ENCODE results near the gene ST7L. TPM values are rescaled to one million over a fixed set of nuclear protein-coding genes. Genes with fewer than 3 reads are reported as not detected.

The ST7L gene, protein sequence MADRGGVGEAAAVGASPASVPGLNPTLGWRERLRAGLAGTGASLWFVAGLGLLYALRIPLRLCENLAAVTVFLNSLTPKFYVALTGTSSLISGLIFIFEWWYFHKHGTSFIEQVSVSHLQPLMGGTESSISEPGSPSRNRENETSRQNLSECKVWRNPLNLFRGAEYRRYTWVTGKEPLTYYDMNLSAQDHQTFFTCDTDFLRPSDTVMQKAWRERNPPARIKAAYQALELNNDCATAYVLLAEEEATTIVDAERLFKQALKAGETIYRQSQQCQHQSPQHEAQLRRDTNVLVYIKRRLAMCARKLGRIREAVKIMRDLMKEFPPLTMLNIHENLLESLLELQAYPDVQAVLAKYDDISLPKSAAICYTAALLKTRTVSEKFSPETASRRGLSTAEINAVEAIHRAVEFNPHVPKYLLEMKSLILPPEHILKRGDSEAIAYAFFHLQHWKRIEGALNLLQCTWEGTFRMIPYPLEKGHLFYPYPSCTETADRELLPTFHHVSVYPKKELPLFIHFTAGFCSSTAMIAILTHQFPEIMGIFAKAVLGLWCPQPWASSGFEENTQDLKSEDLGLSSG
- total RNA-seq (2022; extraction: Qiagen RNA extraction) = 10.1 to 11.5 TPM (median 11.2 TPM) in 5 replicates

DNA sequence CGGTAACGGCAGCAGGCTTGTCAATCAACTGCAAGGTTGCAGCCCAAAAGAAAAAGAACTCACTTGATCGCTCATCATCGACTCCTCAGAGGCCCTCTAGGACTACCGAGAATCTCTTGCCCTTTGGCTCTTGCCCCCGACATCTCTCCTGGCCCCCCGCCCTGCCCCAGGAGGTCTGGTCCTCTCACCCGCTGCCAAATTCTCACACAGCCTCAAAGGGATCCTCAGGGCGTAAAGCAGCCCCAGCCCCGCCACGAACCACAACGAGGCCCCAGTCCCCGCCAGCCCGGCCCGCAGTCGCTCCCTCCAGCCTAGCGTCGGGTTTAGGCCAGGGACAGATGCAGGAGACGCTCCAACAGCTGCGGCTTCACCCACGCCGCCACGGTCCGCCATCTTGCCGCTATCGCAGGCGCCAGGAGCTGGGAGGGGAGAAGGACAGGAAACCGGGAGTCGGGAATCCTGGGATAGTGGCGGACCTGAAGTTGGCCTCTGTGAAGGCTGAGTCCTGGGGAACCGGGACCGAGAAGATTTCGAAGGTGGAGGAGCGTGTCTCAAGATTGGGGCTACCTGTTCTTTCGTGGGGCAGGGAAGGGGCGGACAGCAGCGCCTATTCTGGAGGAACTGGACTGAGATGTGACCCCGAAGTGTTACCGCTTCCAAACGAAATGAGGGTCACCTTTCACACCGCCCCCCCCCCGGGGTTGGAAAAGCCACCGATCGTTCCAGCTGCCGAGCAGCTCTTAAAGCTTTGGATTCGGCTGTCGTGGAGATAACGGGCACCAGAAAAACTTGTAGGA is at the start of gene ST7L:
Gene ST7L, minus strand, starts transcription at position 421 of the 797 bp plus-strand sequence. Its CDS starts 28 bp downstream, at position 393.

DNA sequence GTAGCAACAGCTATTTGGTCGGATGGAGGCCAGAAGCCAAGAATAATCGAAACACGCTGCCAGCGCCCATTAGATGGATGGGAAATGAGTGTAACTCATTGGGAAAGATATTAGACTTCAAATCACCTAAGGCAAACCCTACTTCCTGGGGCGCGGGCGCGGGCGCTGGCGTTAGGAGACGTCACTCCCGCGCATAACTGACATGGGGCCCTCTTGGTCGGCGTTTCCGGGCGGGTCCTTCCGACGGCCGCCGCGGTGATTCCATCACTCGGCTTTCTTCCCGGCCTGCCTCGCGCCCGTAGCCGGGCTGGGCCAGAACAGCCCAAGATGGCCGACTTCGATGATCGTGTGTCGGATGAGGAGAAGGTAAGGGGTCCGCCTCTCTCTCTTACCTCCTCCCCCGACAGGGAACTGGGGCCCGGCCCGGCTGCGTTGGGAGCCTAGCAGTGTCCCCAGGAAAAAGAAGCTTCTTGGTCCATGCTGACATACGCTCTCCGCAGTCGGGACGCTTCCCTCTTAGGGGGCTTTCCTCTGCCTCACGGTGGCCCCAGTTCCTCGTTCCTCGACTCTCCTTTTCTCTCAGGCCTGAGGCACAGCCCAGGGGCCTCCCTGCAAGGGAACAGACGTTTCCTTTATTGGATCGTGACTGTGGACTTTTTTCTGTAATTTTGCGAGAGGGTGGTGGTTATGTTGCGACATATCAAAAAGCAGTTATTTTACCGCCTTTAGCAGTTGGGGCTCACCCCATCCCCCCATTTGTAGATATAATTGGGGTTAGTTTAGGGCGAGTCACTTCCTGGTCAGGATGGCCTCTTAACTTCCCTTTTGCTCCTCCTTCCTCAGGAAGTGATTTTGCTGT is 806 bp upstream of the ST7L start, which contains the start of gene CAPZA1:
Gene CAPZA1, plus strand, starts transcription at position 315 of the 859 bp plus-strand sequence. Its CDS starts 13 bp downstream, at position 328.

DNA sequence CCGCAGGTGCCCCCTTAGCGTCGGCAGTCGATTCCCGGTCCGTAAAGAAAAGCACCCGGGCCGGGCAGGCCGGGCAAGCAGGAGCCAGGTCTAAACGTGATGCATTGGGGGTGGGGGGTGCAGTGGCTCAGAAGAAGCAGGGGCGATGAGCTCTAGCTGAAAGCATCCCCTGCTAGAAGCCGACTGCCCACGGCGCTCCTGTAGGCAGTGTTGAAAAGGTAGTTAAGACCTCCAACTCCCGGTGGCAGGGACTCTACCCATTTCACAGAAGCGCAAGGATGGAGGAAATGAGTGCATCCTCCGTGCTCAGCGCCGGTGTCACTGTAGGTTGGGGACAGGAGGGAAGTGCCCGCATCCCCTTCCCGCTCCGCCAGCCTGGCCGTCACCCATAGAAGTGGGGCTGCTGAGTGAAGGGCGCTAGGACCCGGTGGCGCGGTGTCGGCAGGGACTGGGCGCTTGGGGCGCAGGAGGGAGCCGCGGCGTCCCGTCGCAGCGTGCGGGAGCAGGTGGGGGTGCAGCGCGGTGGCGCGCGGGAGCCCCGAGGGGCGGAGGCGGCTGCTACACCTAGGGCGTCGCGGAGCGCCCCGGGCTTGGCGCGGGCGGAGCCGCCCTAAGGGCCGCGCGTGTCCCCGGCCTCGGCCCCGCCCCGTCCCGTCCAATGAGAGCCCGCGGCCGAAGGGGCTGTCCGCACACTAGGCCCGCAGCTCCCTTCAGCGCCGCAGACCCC is 110.5 kb downstream of the ST7L start, which contains the start of gene WNT2B:
Gene WNT2B, plus strand, starts transcription at position 688 of the 727 bp plus-strand sequence. CDS start 298 bp downstream, outside the sequence.

Other genes starting within 250 kb of the ST7L start
- gene CTTNBP2NL, start 222.9 kb downstream of the ST7L start, total RNA-seq (2022; extraction: Qiagen RNA extraction) = 4.8 to 7.4 TPM (median 6.7 TPM) in 5 replicates
- 0.19 to 0.42 TPM (median 0.20 TPM) in 5 replicates for gene WNT2B, start 110.2 kb downstream of the ST7L start, total RNA-seq (2022; extraction: Qiagen RNA extraction)
- 54.3 to 80.7 TPM (median 57.0 TPM) in 5 replicates for gene CAPZA1, start 691 bp upstream of the ST7L start, total RNA-seq (2022; extraction: Qiagen RNA extraction)
- gene MOV10, start 55.5 kb upstream of the ST7L start, total RNA-seq (2022; extraction: Qiagen RNA extraction) = 19.9 to 30.1 TPM (median 29.7 TPM) in 5 replicates
- 352 to 388 TPM (median 364 TPM) in 5 replicates for gene RHOC, start 88.0 kb upstream of the ST7L start, total RNA-seq (2022; extraction: Qiagen RNA extraction)
- 0.79 to 1.0 TPM (median 0.90 TPM) in 5 replicates for gene PPM1J, start 96.2 kb upstream of the ST7L start, total RNA-seq (2022; extraction: Qiagen RNA extraction)